Effector memory CD4-positive, alpha-beta T cell (primary cell): Measurements from ENCODE around the gene KIF16B.
"Not testable (repeated sequence)": the region's sequence is repeated elsewhere in the genome, so short reads cannot be mapped to it uniquely, and the experiment has no call there.

Source experiments
- DNase-seq, 3 donors: peaks; one replicate each; pipeline ENCODE4 v3.0.0-alpha.2; 2020
- H3K27ac ChIP-seq: 2 replicates; pipeline ENCODE4 v1.7.0; 2013; ENCODE audit warnings: mild to moderate bottlenecking, low read length, moderate library complexity; ENCODE audit not compliant: insufficient read depth, poor library complexity, severe bottlenecking
- H3K27me3 ChIP-seq: replicated peaks from 2 replicates; pipeline ENCODE4 v1.7.0; 2013; ENCODE audit warnings: mild to moderate bottlenecking, low read length; ENCODE audit not compliant: insufficient read depth, control insufficient read depth, poor library complexity, severe bottlenecking
- H3K36me3 ChIP-seq: 2 replicates; pipeline ENCODE4 v1.7.0; 2013; ENCODE audit warnings: mild to moderate bottlenecking, low read length, moderate library complexity; ENCODE audit not compliant: control insufficient read depth, insufficient read depth
- H3K4me1 ChIP-seq: 2 replicates; pipeline ENCODE4 v1.7.0; 2013; ENCODE audit warnings: low read length, mild to moderate bottlenecking; ENCODE audit not compliant: control insufficient read depth, insufficient read depth, poor library complexity, severe bottlenecking
- H3K4me3 ChIP-seq: 2 replicates; pipeline ENCODE4 v1.7.0; 2013; ENCODE audit warnings: low read length, low read depth, mild to moderate bottlenecking; ENCODE audit not compliant: insufficient read depth, poor library complexity, severe bottlenecking
- H3K9me3 ChIP-seq: 2 replicates; pipeline ENCODE4 v1.7.0; 2013; ENCODE audit warnings: mild to moderate bottlenecking, low read length, moderate library complexity; ENCODE audit not compliant: control insufficient read depth

KIF16B gene

DNA sequence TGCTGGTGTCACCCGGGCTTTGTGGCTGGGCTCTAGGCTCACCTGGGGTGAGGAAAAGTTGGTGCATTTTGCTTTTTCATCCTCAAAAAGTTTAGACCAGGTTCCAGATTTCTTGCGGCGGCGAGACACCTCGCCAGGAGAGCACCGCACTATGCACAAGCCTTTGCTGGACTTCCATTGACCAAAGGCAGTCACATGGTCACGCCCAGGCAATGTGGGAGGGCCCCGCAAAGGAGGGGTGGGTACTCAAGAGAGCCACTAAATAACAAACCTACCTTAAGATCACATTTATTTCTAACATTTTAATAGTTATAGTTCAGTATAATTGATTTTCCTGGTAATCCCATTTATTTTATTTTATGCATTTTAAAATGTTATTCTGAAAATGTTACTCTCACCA is 3.0 kb upstream of the KIF16B start:
- H3K27ac ChIP-seq, result no peak overlapping the region
- no peaks in the 10 kb centered on the region for H3K36me3 ChIP-seq
- no peak for DNase-seq
- H3K4me3 ChIP-seq, result no peak overlapping the region
- H3K27me3 ChIP-seq, result no peaks in the 10 kb centered on the region
- peaks cover 7% of the 10 kb centered on the region for H3K4me1 ChIP-seq
- H3K9me3 ChIP-seq, result no peaks in the 10 kb centered on the region

GRCh38 chr20:16575390-16576140 is 2.3 kb upstream of the KIF16B start:
- no peaks in the 10 kb centered on the region for H3K36me3 ChIP-seq
- H3K9me3 ChIP-seq, result no peaks in the 10 kb centered on the region
- H3K4me3 ChIP-seq, result peak overlapping the region; percentile 66
- H3K4me1 ChIP-seq, result peaks cover 7% of the 10 kb centered on the region
- no peaks in the 10 kb centered on the region for H3K27me3 ChIP-seq
- H3K27ac ChIP-seq, result no peak overlapping the region
- no peak for DNase-seq

DNA sequence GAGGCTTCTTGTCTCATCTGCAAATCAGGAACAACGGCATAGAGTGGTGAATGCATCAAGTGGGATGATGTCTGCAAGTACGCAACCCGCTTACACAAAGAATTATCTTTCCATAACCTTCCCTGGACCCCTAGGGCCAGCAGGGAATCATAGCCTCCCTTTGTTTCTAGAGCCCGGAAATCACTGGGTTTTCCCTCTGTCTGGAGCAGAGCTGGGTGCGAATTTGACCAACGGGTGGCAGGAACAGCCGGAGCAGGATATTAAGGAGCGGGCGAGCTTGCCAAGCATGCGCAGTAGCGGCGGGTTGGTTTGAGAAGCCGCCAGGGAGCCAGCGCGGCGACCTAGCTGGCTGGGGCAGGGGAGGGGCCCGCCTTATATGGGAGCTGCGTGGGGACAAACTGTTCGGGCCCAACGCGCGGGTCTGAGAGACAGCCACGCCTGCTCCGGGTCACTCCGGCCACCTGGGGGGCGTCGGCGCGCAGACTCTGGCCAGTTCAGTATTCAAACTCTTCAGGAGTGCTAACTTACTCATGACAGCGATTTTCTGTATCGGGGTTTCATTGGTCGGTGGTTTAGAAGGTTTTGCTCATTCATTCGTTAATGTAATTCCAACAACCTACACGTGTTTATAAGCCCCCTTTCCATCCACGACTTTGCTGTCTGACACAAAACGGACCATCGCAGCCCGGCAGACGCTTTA is 1.6 kb upstream of the KIF16B start:
- Histone ChIP-seq H3K4me3 (peak overlapping the region; percentile 66), H3K27ac (no peak overlapping the region), H3K36me3 (no peaks in the 10 kb centered on the region), H3K9me3 (no peaks in the 10 kb centered on the region), H3K4me1 (peaks cover 7% of the 10 kb centered on the region), H3K27me3 (no peaks in the 10 kb centered on the region)
- DNase-seq, result peak; percentile 42 to 76 (median 57)

GRCh38 chr20:16571333-16571732 is 1.9 kb downstream of the KIF16B start:
- Histone ChIP-seq H3K27me3 (no peaks in the 10 kb centered on the region), H3K27ac (no peak overlapping the region), H3K36me3 (no peaks in the 10 kb centered on the region), H3K4me3 (no peak overlapping the region), H3K9me3 (no peaks in the 10 kb centered on the region), H3K4me1 (peaks cover 7% of the 10 kb centered on the region)
- no peak for DNase-seq

DNA sequence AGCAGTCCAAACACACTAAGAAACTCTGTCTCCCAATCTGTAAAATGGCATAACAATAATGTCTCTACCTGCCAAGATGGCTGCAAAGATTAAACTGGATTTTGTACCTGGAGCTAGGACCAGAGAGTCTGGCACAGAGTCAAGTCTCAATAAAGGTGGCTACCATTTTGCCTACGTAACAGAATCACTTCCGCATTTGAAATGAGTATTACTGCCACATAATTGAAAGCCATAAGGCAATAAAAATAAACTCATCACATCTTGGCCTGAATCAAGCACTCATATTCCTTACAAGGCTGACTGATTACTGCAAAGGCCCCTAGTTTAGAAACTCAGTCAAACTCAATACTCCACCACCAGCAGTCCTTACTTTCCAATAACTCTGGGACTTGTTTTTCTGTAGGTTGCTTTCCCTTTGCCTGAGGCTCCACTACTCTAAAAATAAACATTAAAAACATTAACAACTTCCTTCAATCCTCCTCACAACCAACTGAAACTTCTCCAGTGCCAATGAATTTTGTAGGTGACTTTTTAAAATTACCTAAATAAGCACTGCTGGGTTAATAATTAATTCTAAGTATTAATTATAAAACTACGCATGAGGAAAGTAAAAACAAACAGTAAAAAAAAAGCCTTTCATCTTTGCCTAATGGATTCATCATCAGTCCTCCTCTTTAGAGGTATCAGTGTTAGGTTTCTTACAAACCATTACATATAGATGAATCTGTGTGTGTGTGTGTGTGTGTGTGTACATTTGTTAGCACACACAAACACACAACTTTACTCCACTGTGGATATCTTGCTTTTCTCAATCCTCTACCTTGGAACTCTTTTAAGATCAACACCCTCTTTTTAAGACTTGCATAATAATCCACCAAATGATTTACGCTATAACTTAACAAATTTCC is 3.7 kb downstream of the KIF16B start:
- no peak for DNase-seq
- Histone ChIP-seq H3K27me3 (no peaks in the 10 kb centered on the region), H3K9me3 (no peaks in the 10 kb centered on the region), H3K36me3 (no peaks in the 10 kb centered on the region), H3K4me3 (no peak overlapping the region), H3K27ac (no peak overlapping the region), H3K4me1 (peaks cover 5% of the 10 kb centered on the region)

DNA sequence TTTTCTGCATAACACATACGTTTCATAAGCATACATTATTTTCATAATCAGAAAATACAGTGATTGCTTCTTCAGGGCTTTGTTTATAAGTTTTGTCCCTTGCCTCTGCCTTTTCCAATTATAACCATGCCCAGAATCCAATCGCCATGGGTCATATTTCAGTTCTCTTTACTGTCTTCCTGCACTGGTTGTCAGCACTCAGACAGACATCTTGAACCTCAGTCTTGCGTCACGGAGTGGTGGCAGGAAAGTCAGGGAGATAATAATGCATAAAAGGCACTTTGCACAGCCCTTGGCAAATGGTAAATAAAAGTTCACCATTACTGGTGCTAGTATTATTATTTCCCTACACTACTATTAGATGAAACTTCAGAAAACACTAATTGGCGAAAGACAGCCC is 7.2 kb downstream of the KIF16B start:
- Histone ChIP-seq H3K9me3 (no peaks in the 10 kb centered on the region), H3K27ac (no peak overlapping the region), H3K27me3 (no peaks in the 10 kb centered on the region), H3K4me3 (no peak overlapping the region), H3K4me1 (no peaks in the 10 kb centered on the region), H3K36me3 (no peaks in the 10 kb centered on the region)
- no peak for DNase-seq

DNA sequence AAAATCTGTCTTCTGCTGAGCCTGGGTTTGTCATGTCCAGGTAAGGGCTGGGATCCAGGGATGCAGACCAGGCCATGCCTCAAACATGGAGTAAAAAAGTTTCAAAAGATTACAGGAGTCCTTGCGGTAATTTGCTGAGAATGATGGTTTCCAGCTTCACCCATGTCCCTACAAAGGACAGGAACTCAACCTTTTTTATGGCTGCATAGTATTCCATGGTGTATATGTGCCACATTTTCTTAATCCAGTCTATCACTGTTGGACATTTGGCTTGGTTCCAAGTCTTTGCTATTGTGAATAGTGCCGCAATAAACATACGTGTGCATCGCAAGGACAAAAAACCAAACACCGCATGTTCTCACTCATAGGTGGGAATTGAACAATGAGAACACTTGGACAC is 9.2 kb downstream of the KIF16B start:
- not testable (repeated sequence) for H3K36me3 ChIP-seq, DNase-seq

DNA sequence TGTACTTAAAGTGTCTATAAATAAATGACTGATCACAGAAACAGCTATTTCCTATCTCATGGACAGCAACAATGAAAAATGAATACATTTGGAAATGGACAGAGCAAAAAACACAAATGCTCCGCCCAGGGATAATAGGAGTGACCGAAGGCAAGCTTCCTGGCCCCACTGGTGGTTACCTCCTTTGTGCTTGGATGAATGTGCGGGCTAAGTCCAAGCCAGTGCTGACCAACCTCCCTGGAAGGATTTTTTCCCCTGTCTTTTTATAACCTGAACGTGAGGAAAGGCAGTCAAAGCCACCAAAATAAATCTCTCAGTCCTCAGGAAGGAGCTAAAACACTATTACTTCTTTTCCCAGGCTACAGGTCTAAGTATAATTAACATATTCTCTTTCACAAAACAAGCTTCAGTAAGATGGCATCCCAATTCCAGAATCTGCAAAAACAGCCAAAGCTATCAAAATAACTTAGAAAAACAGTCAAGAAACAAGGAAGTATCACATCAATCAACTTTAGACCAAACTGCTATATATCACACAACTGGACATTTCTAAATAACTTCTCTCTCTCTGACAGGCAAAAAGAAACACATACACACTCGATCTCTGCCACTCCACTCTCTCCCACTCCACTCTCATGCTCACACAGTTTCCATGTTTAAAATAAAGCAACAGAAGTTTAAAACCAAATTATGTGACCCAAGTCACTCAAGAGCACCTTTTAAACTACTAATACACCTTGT is 10.0 kb downstream of the KIF16B start:
- Histone ChIP-seq H3K4me3 (no peak overlapping the region), H3K9me3 (no peaks in the 10 kb centered on the region), H3K27me3 (no peaks in the 10 kb centered on the region), H3K27ac (no peak overlapping the region), H3K4me1 (no peaks in the 10 kb centered on the region), H3K36me3 (no peaks in the 10 kb centered on the region)
- DNase-seq, result no peak

More for the DNA sequence above, 9.2 kb downstream of the KIF16B start:
- not testable (repeated sequence) for H3K27ac ChIP-seq, H3K4me1 ChIP-seq, H3K27me3 ChIP-seq, H3K9me3 ChIP-seq, H3K4me3 ChIP-seq

DNA sequence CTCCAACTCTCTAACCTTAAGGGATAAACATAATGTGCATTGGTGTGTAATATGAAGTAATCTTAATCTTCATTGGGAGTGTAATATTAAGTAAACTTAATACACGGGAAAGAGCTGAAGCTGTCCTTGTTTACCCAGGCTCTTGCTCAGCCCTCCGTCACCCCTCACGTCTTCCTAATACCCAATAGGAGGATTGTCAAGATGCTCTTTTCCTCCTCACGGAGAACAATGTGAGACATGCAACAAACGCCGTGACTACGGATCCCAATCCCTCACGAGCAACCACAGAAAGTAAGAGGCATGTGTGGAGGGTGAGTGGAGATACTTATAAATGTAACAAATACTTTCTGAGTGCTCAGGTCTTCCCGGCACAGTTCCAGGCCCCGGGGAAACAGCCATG is 11.0 kb downstream of the KIF16B start:
- DNase-seq, result no peak
- Histone ChIP-seq H3K4me1 (no peaks in the 10 kb centered on the region), H3K27me3 (no peaks in the 10 kb centered on the region), H3K9me3 (no peaks in the 10 kb centered on the region), H3K27ac (no peak overlapping the region), H3K4me3 (no peak overlapping the region), H3K36me3 (no peaks in the 10 kb centered on the region)
